HepG2 (cell line): ENCODE results near the gene CTSA. TPM values are rescaled to one million over a fixed set of nuclear protein-coding genes. Genes with fewer than 3 reads are reported as not detected.

Experiments used
- ARNT2 ChIP-seq: sonication (generic); formaldehyde crosslinking; IDR thresholded peaks from 2 replicates; pipeline ENCODE4 v1.8.0; 2022; ENCODE audit warnings: mild to moderate bottlenecking, low read depth, missing genetic modification reagents, moderate library complexity
- ZFP1 ChIP-seq: IDR thresholded peaks from 2 replicates; pipeline ENCODE4 v1.6.1; 2016
- ZNF598 ChIP-seq: sonication (generic); formaldehyde crosslinking; IDR thresholded peaks from 2 replicates; pipeline ENCODE4 v1.5.1; 2020; ENCODE audit warnings: mild to moderate bottlenecking, missing genetic modification reagents, borderline replicate concordance
- ZNF652 ChIP-seq: IDR thresholded peaks from 2 replicates; pipeline ENCODE4 v1.6.1; 2016; ENCODE audit warnings: low read depth, borderline replicate concordance
- ZNF709 ChIP-seq: sonication (generic); formaldehyde crosslinking; IDR thresholded peaks from 2 replicates; pipeline ENCODE4 v1.5.0; 2020; ENCODE audit warnings: mild to moderate bottlenecking, missing genetic modification reagents
- ZNF883 ChIP-seq: sonication (generic); formaldehyde crosslinking; IDR thresholded peaks from 2 replicates; pipeline ENCODE4 v1.5.1; 2020; ENCODE audit warnings: mild to moderate bottlenecking, missing genetic modification reagents; ENCODE audit errors: not compliant biosample characterization
- ZNF891 ChIP-seq: sonication (generic); formaldehyde crosslinking; IDR thresholded peaks from 2 replicates; pipeline ENCODE4 v1.5.0; 2020; ENCODE audit warnings: mild to moderate bottlenecking, missing genetic modification reagents
- polyA plus RNA-seq, 8 experiments: library from polyadenylated mRNA; depleted of rRNA in 3 of 8; stranded (reverse) in 7 of 8; unstranded in 1 of 8; fragments of >200 nt; fragmentation: Illumina TruSeq in 4 of 8; extraction: Trizol in 4 of 8; gene quantifications; 2 replicates each; pipeline versions ENCODE4 v1.2.1 to v1.2.3, GENCODE V29; 2011 to 2016; ENCODE audit warnings: low read depth in 4 of 8, missing spikeins in 1 of 8, mixed read lengths in 1 of 8; ENCODE audit not compliant: insufficient read depth in 1 of 8
- total RNA-seq, 5 experiments: library from RNA; depleted of rRNA; stranded (reverse); fragments of >200 nt; fragmentation: Illumina TruSeq; extraction: Trizol; gene quantifications; 2 replicates each; pipeline ENCODE4 v1.2.3, GENCODE V29; 2016; ENCODE audit warnings: low read depth in 1 of 5
- TF ChIP-seq, protein P1 (sequence below): sonication (generic); formaldehyde crosslinking; IDR thresholded peaks from 2 replicates; pipeline ENCODE4 v1.4.0; 2020; ENCODE audit warnings: missing genetic modification reagents
- TF ChIP-seq, protein P2 (sequence below): IDR thresholded peaks from 2 replicates; pipeline ENCODE4 v1.4.0; 2020; ENCODE audit warnings: mild to moderate bottlenecking, missing genetic modification reagents
- TF ChIP-seq, protein P3 (sequence below), 2 experiments: fragments of 450-650 bp in 1 of 2; sonication (generic) in 1 of 2; formaldehyde crosslinking; IDR thresholded peaks; 2 replicates each; pipeline versions ENCODE4 v1.5.0 to v1.8.0; 2020 to 2022; ENCODE audit warnings: mild to moderate bottlenecking in 1 of 2, missing genetic modification reagents in 1 of 2
- TF ChIP-seq, protein P4 (sequence below), 2 experiments: fragments of 450-650 bp in 1 of 2; sonication (generic) in 1 of 2; formaldehyde crosslinking in 1 of 2; IDR thresholded peaks; 2 replicates each; pipeline versions ENCODE4 v1.6.1 to v1.8.0; 2016 to 2022; ENCODE audit warnings: antibody characterized with exemption in 1 of 2, mild to moderate bottlenecking in 1 of 2, missing genetic modification reagents in 1 of 2

CTSA gene
- total and polyA plus RNA-seq, 2 of the 13 experiments (the other 11 are each of a cell fraction or from before 2014, with no cell fraction given), result 202 to 231 TPM

DNA sequence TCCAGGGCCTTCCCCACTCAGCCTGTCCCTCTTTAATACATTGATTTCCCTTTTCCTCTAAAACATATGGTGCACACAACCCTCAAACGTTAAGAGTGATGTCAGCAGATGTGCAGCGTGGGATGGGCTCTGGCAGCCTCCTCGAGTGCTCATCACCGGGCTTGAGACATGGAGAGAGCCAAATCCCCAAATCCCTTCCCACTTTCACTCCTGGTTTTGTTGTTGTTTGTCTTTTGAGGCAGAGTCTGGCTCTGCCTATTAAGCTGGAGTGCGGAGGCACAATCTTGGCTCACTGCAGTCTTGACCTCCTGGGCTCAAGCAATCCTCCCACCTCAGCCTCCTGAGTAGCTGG, 26.6 kb downstream of the CTSA start (continued):
- TF ChIP-seq, protein P1, sequence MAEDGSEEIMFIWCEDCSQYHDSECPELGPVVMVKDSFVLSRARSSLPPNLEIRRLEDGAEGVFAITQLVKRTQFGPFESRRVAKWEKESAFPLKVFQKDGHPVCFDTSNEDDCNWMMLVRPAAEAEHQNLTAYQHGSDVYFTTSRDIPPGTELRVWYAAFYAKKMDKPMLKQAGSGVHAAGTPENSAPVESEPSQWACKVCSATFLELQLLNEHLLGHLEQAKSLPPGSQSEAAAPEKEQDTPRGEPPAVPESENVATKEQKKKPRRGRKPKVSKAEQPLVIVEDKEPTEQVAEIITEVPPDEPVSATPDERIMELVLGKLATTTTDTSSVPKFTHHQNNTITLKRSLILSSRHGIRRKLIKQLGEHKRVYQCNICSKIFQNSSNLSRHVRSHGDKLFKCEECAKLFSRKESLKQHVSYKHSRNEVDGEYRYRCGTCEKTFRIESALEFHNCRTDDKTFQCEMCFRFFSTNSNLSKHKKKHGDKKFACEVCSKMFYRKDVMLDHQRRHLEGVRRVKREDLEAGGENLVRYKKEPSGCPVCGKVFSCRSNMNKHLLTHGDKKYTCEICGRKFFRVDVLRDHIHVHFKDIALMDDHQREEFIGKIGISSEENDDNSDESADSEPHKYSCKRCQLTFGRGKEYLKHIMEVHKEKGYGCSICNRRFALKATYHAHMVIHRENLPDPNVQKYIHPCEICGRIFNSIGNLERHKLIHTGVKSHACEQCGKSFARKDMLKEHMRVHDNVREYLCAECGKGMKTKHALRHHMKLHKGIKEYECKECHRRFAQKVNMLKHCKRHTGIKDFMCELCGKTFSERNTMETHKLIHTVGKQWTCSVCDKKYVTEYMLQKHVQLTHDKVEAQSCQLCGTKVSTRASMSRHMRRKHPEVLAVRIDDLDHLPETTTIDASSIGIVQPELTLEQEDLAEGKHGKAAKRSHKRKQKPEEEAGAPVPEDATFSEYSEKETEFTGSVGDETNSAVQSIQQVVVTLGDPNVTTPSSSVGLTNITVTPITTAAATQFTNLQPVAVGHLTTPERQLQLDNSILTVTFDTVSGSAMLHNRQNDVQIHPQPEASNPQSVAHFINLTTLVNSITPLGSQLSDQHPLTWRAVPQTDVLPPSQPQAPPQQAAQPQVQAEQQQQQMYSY (CRISPR knock-in tag), result peak; percentile 73; the same call in 1 of the 2 replicates
- TF ChIP-seq ARNT2 (CRISPR knock-in tag) (0 out of 2 replicates have a peak, but pooled peaks have one; percentile 40), ZNF709 (CRISPR knock-in tag) (no peak), ZNF883 (CRISPR knock-in tag) (peak; percentile 30), ZNF598 (CRISPR knock-in tag) (0 out of 2 replicates have a peak, but pooled peaks have one; percentile 46), ZNF891 (CRISPR knock-in tag) (0 out of 2 replicates have a peak, but pooled peaks have one; percentile 34), ZNF652 (no peak), ZFP1 (CRISPR knock-in tag) (no peak)
- TF ChIP-seq, protein P2, sequence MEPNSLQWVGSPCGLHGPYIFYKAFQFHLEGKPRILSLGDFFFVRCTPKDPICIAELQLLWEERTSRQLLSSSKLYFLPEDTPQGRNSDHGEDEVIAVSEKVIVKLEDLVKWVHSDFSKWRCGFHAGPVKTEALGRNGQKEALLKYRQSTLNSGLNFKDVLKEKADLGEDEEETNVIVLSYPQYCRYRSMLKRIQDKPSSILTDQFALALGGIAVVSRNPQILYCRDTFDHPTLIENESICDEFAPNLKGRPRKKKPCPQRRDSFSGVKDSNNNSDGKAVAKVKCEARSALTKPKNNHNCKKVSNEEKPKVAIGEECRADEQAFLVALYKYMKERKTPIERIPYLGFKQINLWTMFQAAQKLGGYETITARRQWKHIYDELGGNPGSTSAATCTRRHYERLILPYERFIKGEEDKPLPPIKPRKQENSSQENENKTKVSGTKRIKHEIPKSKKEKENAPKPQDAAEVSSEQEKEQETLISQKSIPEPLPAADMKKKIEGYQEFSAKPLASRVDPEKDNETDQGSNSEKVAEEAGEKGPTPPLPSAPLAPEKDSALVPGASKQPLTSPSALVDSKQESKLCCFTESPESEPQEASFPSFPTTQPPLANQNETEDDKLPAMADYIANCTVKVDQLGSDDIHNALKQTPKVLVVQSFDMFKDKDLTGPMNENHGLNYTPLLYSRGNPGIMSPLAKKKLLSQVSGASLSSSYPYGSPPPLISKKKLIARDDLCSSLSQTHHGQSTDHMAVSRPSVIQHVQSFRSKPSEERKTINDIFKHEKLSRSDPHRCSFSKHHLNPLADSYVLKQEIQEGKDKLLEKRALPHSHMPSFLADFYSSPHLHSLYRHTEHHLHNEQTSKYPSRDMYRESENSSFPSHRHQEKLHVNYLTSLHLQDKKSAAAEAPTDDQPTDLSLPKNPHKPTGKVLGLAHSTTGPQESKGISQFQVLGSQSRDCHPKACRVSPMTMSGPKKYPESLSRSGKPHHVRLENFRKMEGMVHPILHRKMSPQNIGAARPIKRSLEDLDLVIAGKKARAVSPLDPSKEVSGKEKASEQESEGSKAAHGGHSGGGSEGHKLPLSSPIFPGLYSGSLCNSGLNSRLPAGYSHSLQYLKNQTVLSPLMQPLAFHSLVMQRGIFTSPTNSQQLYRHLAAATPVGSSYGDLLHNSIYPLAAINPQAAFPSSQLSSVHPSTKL, result no peak
- TF ChIP-seq, protein P3, sequence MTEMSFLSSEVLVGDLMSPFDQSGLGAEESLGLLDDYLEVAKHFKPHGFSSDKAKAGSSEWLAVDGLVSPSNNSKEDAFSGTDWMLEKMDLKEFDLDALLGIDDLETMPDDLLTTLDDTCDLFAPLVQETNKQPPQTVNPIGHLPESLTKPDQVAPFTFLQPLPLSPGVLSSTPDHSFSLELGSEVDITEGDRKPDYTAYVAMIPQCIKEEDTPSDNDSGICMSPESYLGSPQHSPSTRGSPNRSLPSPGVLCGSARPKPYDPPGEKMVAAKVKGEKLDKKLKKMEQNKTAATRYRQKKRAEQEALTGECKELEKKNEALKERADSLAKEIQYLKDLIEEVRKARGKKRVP (CRISPR knock-in tag; IDR thresholded peaks at IDR 0.05), result no peak
- TF ChIP-seq, protein P4, sequence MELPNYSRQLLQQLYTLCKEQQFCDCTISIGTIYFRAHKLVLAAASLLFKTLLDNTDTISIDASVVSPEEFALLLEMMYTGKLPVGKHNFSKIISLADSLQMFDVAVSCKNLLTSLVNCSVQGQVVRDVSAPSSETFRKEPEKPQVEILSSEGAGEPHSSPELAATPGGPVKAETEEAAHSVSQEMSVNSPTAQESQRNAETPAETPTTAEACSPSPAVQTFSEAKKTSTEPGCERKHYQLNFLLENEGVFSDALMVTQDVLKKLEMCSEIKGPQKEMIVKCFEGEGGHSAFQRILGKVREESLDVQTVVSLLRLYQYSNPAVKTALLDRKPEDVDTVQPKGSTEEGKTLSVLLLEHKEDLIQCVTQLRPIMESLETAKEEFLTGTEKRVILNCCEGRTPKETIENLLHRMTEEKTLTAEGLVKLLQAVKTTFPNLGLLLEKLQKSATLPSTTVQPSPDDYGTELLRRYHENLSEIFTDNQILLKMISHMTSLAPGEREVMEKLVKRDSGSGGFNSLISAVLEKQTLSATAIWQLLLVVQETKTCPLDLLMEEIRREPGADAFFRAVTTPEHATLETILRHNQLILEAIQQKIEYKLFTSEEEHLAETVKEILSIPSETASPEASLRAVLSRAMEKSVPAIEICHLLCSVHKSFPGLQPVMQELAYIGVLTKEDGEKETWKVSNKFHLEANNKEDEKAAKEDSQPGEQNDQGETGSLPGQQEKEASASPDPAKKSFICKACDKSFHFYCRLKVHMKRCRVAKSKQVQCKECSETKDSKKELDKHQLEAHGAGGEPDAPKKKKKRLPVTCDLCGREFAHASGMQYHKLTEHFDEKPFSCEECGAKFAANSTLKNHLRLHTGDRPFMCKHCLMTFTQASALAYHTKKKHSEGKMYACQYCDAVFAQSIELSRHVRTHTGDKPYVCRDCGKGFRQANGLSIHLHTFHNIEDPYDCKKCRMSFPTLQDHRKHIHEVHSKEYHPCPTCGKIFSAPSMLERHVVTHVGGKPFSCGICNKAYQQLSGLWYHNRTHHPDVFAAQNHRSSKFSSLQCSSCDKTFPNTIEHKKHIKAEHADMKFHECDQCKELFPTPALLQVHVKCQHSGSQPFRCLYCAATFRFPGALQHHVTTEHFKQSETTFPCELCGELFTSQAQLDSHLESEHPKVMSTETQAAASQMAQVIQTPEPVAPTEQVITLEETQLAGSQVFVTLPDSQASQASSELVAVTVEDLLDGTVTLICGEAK (IDR thresholded peaks at IDR 0.05), result no peak
- TF ChIP-seq, protein P4 (CRISPR knock-in tag; IDR thresholded peaks at IDR 0.05), result no peak
